Ovary (tissue), 9 donors: Measurements from ENCODE around the gene SUSD6. TPM values are rescaled to one million over a fixed set of nuclear protein-coding genes. Genes with fewer than 3 reads are reported as not detected.

ENCODE experiments used
- DNase-seq, 5 donors: peaks; one replicate each; pipeline ENCODE4 v3.0.0-alpha.2; 2019 to 2020
- H3K27ac ChIP-seq, 2 donors: fragments of 200-600 bp; one replicate each; pipeline versions ENCODE4 v1.5.1 to v1.8.0; 2019 to 2022
- H3K27me3 ChIP-seq: fragments of 200-600 bp; one replicate; pipeline ENCODE4 v1.8.0; 2022
- H3K36me3 ChIP-seq: fragments of 200-600 bp; sonication (generic); one replicate; pipeline ENCODE4 v1.5.1; 2019
- H3K4me1 ChIP-seq: one replicate; pipeline ENCODE4 v1.8.1; 2013; ENCODE audit warnings: mild to moderate bottlenecking, moderate library complexity; ENCODE audit not compliant: insufficient read depth
- H3K4me3 ChIP-seq: fragments of 200-600 bp; sonication (generic); one replicate; pipeline ENCODE4 v1.5.1; 2017
- H3K9me3 ChIP-seq, 2 donors: fragments of 200-600 bp in 1 of 2; sonication (generic) in 1 of 2; one replicate each; pipeline versions ENCODE4 v1.5.1 to v1.8.1; 2013 to 2019; ENCODE audit warnings: mild to moderate bottlenecking in 1 of 2, moderate library complexity in 1 of 2
- CTCF ChIP-seq, 3 donors: fragments of 450-650 bp in 2 of 3; fragments of 200-600 bp in 1 of 3; IDR thresholded peaks; one replicate each; pipeline versions ENCODE4 v1.5.1 to v1.8.0; 2016 to 2022; ENCODE audit warnings: antibody characterized with exemption in 3 of 3, mild to moderate bottlenecking in 1 of 3
- EP300 ChIP-seq: sonication (generic); formaldehyde crosslinking; IDR thresholded peaks from one replicate; pipeline ENCODE4 v1.6.1; 2017; ENCODE audit warnings: antibody characterized with exemption
- POLR2A ChIP-seq: fragments of 450-650 bp; IDR thresholded peaks from one replicate; pipeline ENCODE4 v1.6.1; 2017; ENCODE audit warnings: antibody characterized with exemption, mild to moderate bottlenecking, moderate library complexity
- WGBS, 3 donors: extraction: QIAGEN DNeasy Blood & Tissue Kit in 1 of 3; methylation state at CpG; one replicate each; pipeline versions ENCODE4 v1.1.5 to v1.1.7; 2013 to 2017; 5-methylcytosine and 5-hydroxymethylcytosine counted together
- intact Hi-C, 4 donors: fragments of 100-400 bp; cut with DNase I; formaldehyde crosslinking; loops; one replicate each; pipeline versions ENCODE4 v1.11.0 to v1.15.1; 2022 to 2023
- polyA plus RNA-seq, 2 donors: library from polyadenylated mRNA; stranded (reverse); fragments of 200-250 nt in 1 of 2; fragments of 350-450 nt in 1 of 2; fragmentation: Illumina TruSeq in 1 of 2; extraction: RNeasy Lipid Tissue Mini Kit (QIAGEN cat#74804) in 1 of 2; gene quantifications; one replicate each; pipeline ENCODE4 v1.2.3, GENCODE V29; 2013 to 2014
- total RNA-seq, 7 donors: library from RNA; depleted of rRNA in 2 of 7; stranded (reverse); fragments of >200 nt in 2 of 7; fragmentation: NEBNext Ultra II Directional in 3 of 7; extraction: Animal tissue kit (Norgen Biotek cat#: 25700) in 3 of 7; gene quantifications; one replicate each; pipeline versions ENCODE4 v1.1.0 to v1.2.4, GENCODE V29; 2016 to 2023
- donor health status: DM: no; HTN: no; CAD: no; lungs with moderate emphysema.
- donor health status: DM: no; HTN: no; CAD: no.
- donor health status: Bipolar disorder and iron deficiency.
- donor health status: DM: yes; HTN: yes; CAD: no.
- donor health status: DM: no; HTN: no; CAD: no.
- donor health status: DM: yes; HTN: yes; CAD: no.

SUSD6 gene
- total and polyA plus RNA-seq, 9 donors: 12.6 to 35.3 (median 27.7) TPM

- H3K27me3 ChIP-seq: no peaks in the 10 kb centered on the region
- intact Hi-C loops: no loop called here
- peaks cover 27% of the 10 kb centered on the region for H3K4me1 ChIP-seq
- no peak overlapping the region for H3K27ac ChIP-seq
- no peak for DNase-seq
- WGBS, 3 donors: 64 to 81% (median 71%) methylated on average over 4 of the region's 4 CpGs
- no peaks in the 10 kb centered on the region for H3K9me3 ChIP-seq
- no peak overlapping the region for H3K4me3 ChIP-seq
- no peak for TF ChIP-seq POLR2A
- TF ChIP-seq EP300: no peak
- no peak for TF ChIP-seq CTCF (IDR thresholded peaks at IDR 0.05)
- no peaks in the 10 kb centered on the region for H3K36me3 ChIP-seq
These were observed 20.1 kb downstream of the SUSD6 start for GRCh38 chr14:69631509-69631908.

GRCh38 chr14:69632164-69632563, 20.8 kb downstream of the SUSD6 start:
- DNase-seq: no peak
- Histone ChIP-seq H3K27me3 (no peaks in the 10 kb centered on the region), H3K36me3 (no peaks in the 10 kb centered on the region), H3K9me3 (no peaks in the 10 kb centered on the region), H3K27ac (no peak overlapping the region), H3K4me3 (no peak overlapping the region), H3K4me1 (peaks cover 32% of the 10 kb centered on the region)
- 31 to 37% (median 34%) methylated on average over 4 of the region's 4 CpGs for WGBS, 3 donors
- TF ChIP-seq EP300: no peak
- no peak for TF ChIP-seq POLR2A
- no peak for TF ChIP-seq CTCF (IDR thresholded peaks at IDR 0.05)
- intact Hi-C loops: no loop called here

- TF ChIP-seq EP300: no peak
- TF ChIP-seq CTCF (IDR thresholded peaks at IDR 0.05): no peak
- no peak for TF ChIP-seq POLR2A
- no peak overlapping the region for H3K27ac ChIP-seq
- H3K4me3 ChIP-seq: no peak overlapping the region
- no peaks in the 10 kb centered on the region for H3K9me3 ChIP-seq
- H3K27me3 ChIP-seq: no peaks in the 10 kb centered on the region
- peaks cover 37% of the 10 kb centered on the region for H3K4me1 ChIP-seq
- 57 to 62% (median 62%) methylated on average over 6 of the region's 6 CpGs for WGBS, 3 donors
- intact Hi-C loops: no loop called here
- DNase-seq: no peak
- no peaks in the 10 kb centered on the region for H3K36me3 ChIP-seq
These were observed 21.3 kb downstream of the SUSD6 start for GRCh38 chr14:69632593-69633151.

GRCh38 chr14:69633238-69633637, 21.8 kb downstream of the SUSD6 start:
- H3K4me3 ChIP-seq: no peak overlapping the region
- H3K27me3 ChIP-seq: no peaks in the 10 kb centered on the region
- no peaks in the 10 kb centered on the region for H3K36me3 ChIP-seq
- H3K27ac ChIP-seq: no peak overlapping the region
- H3K9me3 ChIP-seq: no peaks in the 10 kb centered on the region
- TF ChIP-seq CTCF (IDR thresholded peaks at IDR 0.05) (no peak), EP300 (no peak)
- no peak for DNase-seq
- intact Hi-C loops: no loop called here
- H3K4me1 ChIP-seq: peaks cover 37% of the 10 kb centered on the region
- WGBS, 3 donors: 31 to 49% (median 35%) methylated on average over 3 to 4 of the region's 4 CpGs
